GM06990 (cell line): ENCODE data around the gene GOLT1B.
A peak's percentile ranks its signal among the peaks of the same experiment; 100 is the strongest.
"Not testable (repeated sequence)": the region's sequence is repeated elsewhere in the genome, so short reads cannot be mapped to it uniquely, and the experiment has no call there.

Experiments
- DNase-seq: peaks from one replicate; pipeline ENCODE4 v3.0.0-alpha.2; 2011; ENCODE audit not compliant: insufficient read length; ENCODE audit errors: extremely low read depth
- H3K27me3 ChIP-seq: replicated peaks from 2 replicates; pipeline ENCODE4 v1.6.0; 2011; ENCODE audit warnings: low read length; ENCODE audit not compliant: control insufficient read depth, insufficient read depth
- H3K36me3 ChIP-seq: 2 replicates; pipeline ENCODE4 v1.5.1; 2011; ENCODE audit warnings: low read length; ENCODE audit not compliant: control insufficient read depth, insufficient read depth
- H3K4me3 ChIP-seq: replicated peaks from 2 replicates; pipeline ENCODE4 v1.5.1; 2011; ENCODE audit warnings: low read depth, mild to moderate bottlenecking, control low read depth, low read length
- CTCF ChIP-seq: IDR thresholded peaks from 2 replicates; pipeline ENCODE4 v1.5.1; 2011; ENCODE audit warnings: low read length, control low read depth, mild to moderate bottlenecking, inconsistent platforms; ENCODE audit not compliant: insufficient read depth, poor library complexity, severe bottlenecking

The GOLT1B gene

GRCh38 chr12:21501258-21502163, at the start of gene GOLT1B, which contains the start of gene RECQL:
GOLT1B (plus strand) TSS chr12:21501789; CDS start chr12:21501924, 135 bp downstream.
RECQL (minus strand) TSS chr12:21501635; CDS start chr12:21499570, 2,065 bp downstream.
- H3K4me3 ChIP-seq, result peak within 1 kb of the TSS; percentile 75
- TF ChIP-seq CTCF, result no peak
- DNase-seq, result peak; percentile 90

GRCh38 chr12:21453312-21453852, 48.2 kb upstream of the GOLT1B start:
- Histone ChIP-seq H3K36me3 (peaks cover 7% of the 10 kb centered on the region), H3K4me3 (peak overlapping the region; percentile 40), H3K27me3 (no peaks in the 10 kb centered on the region)
- no peak for DNase-seq
- TF ChIP-seq CTCF, result no peak

More at GRCh38 chr12:21501258-21502163, at the start of gene GOLT1B, which contains the start of gene RECQL:
- H3K36me3 ChIP-seq, result peaks cover 9% of the 10 kb centered on the region
- no peaks in the 10 kb centered on the region for H3K27me3 ChIP-seq

- no peak for TF ChIP-seq CTCF
- no peak overlapping the region for H3K4me3 ChIP-seq
- H3K36me3 ChIP-seq, result peaks cover 7% of the 10 kb centered on the region
- no peaks in the 10 kb centered on the region for H3K27me3 ChIP-seq
- no peak for DNase-seq
These were observed 45.3 kb upstream of the GOLT1B start for GRCh38 chr12:21456291-21456780.

GRCh38 chr12:21459474-21459873, 42.1 kb upstream of the GOLT1B start:
- Histone ChIP-seq H3K36me3 (peaks cover 7% of the 10 kb centered on the region), H3K4me3 (no peak overlapping the region), H3K27me3 (no peaks in the 10 kb centered on the region)
- no peak for DNase-seq
- TF ChIP-seq CTCF, result no peak

- DNase-seq, H3K36me3 ChIP-seq, H3K27me3 ChIP-seq, H3K4me3 ChIP-seq: not testable (repeated sequence)
These were observed 34.3 kb upstream of the GOLT1B start for GRCh38 chr12:21467334-21467733.

- TF ChIP-seq CTCF, result no peak
- Histone ChIP-seq H3K27me3 (no peaks in the 10 kb centered on the region), H3K4me3 (no peak overlapping the region), H3K36me3 (no peaks in the 10 kb centered on the region; the same call in none of the 2 replicates)
- no peak for DNase-seq
These were observed 30.3 kb upstream of the GOLT1B start for GRCh38 chr12:21471294-21471693.
